CD8-positive, alpha-beta memory T cell (primary cell): ENCODE results near the gene ITPR2. TPM values are rescaled to one million over a fixed set of nuclear protein-coding genes. Genes with fewer than 3 reads are reported as not detected.
"Not testable (repeated sequence)": the region's sequence is repeated elsewhere in the genome, so short reads cannot be mapped to it uniquely, and the experiment has no call there.

Experiments
- CTCF ChIA-PET: fragments of 350-600 bp; sonication (Branson Sonifier 250); formaldehyde crosslinking; loops from one replicate; lab custom pipeline; 2021; ENCODE audit warnings: antibody characterized with exemption; lab: Charles Lee
- POLR2A ChIA-PET: fragments of 350-600 bp; sonication (Branson Sonifier 250); formaldehyde crosslinking; loops from one replicate; lab custom pipeline; 2021; ENCODE audit warnings: antibody characterized with exemption; lab: Charles Lee
- DNase-seq, 5 donors: peaks; one replicate each; pipeline versions ENCODE4 v3.0.0 to v3.0.0-alpha.2; 2020 to 2022; ENCODE audit warnings: mixed read lengths in 1 of 5
- H3K27ac ChIP-seq: one replicate; pipeline ENCODE4 v1.7.0; 2013; ENCODE audit warnings: low read depth, mild to moderate bottlenecking, low read length, moderate library complexity
- H3K27me3 ChIP-seq: 2 replicates; pipeline ENCODE4 v1.7.0; 2013; ENCODE audit warnings: low read length, mild to moderate bottlenecking; ENCODE audit not compliant: insufficient read depth, poor library complexity, severe bottlenecking
- H3K36me3 ChIP-seq: 2 replicates; pipeline ENCODE4 v1.7.0; 2013; ENCODE audit warnings: mild to moderate bottlenecking, low read length, moderate library complexity; ENCODE audit not compliant: insufficient read depth
- H3K4me1 ChIP-seq: 2 replicates; pipeline ENCODE4 v1.7.0; 2013; ENCODE audit warnings: mild to moderate bottlenecking, low read length, moderate library complexity; ENCODE audit not compliant: insufficient read depth
- H3K4me3 ChIP-seq: 2 replicates; pipeline ENCODE4 v1.7.0; 2013; ENCODE audit warnings: mild to moderate bottlenecking, low read length
- H3K9me3 ChIP-seq: 2 replicates; pipeline ENCODE4 v1.7.0; 2013; ENCODE audit warnings: mild to moderate bottlenecking, low read length
- H3K27ac Mint-ChIP-seq, 8 donors: one replicate each; pipeline ENCODE4 v1.8.0; 2020 to 2021; ENCODE audit warnings: mixed read lengths in 8 of 8, mild to moderate bottlenecking in 6 of 8, inconsistent platforms in 3 of 8, moderate library complexity in 3 of 8
- H3K27me3 Mint-ChIP-seq, 2 donors: one replicate each; pipeline ENCODE4 v1.8.0; 2020 to 2021; ENCODE audit warnings: mixed read lengths in 2 of 2, mild to moderate bottlenecking in 1 of 2, moderate library complexity in 1 of 2
- H3K36me3 Mint-ChIP-seq, 3 donors: one replicate each; pipeline ENCODE4 v1.8.0; 2020 to 2021; ENCODE audit warnings: mixed read lengths in 3 of 3, inconsistent platforms in 1 of 3, mild to moderate bottlenecking in 1 of 3
- H3K4me1 Mint-ChIP-seq, 3 donors: one replicate each; pipeline ENCODE4 v1.8.0; 2020 to 2021; ENCODE audit warnings: mixed read lengths in 3 of 3, inconsistent platforms in 1 of 3, mild to moderate bottlenecking in 1 of 3
- H3K4me3 Mint-ChIP-seq, 7 donors: one replicate each; pipeline ENCODE4 v1.8.0; 2020 to 2021; ENCODE audit warnings: mixed read lengths in 7 of 7, mild to moderate bottlenecking in 6 of 7, moderate library complexity in 4 of 7, inconsistent platforms in 2 of 7
- H3K9me3 Mint-ChIP-seq, 5 donors: one replicate each; pipeline ENCODE4 v1.8.0; 2020 to 2022; ENCODE audit warnings: mixed read lengths in 5 of 5, mild to moderate bottlenecking in 3 of 5, moderate library complexity in 2 of 5, inconsistent platforms in 1 of 5
- polyA plus RNA-seq: library from polyadenylated mRNA; unstranded; fragments of 300-500 nt; fragmentation: Illumina TruSeq; gene quantifications from one replicate; pipeline ENCODE4 v1.2.3, GENCODE V29; 2021
- total RNA-seq, 2 experiments: library from RNA; stranded (reverse); gene quantifications; one replicate each; pipeline ENCODE4 v1.2.3, GENCODE V29; 2021

The ITPR2 gene
- total and polyA plus RNA-seq, 3 experiments from 2014 or later, result 13.0 to 29.4 (median 24.0) TPM

- peaks cover 0 to 15% (median 0%) of the 10 kb centered on the region in 3 donors for H3K36me3 Mint-ChIP-seq
Observed at GRCh38 chr12:26834503-26835060, 1.6 kb upstream of the ITPR2 start.

GRCh38 chr12:26833743-26834490 is 923 bp upstream of the ITPR2 start:
- peak in 3 of 5 donors; percentile 10 to 65 (median 32) for DNase-seq
- H3K36me3 Mint-ChIP-seq, result peaks cover 0 to 15% (median 0%) of the 10 kb centered on the region in 3 donors
- ChIA-PET CTCF (interaction anchor here (1.0 to 2.8 kb wide), 16 partner anchors 9 to 472 kb away, joined by 3 to 15 read pairs (median 6); partner anchors contain the start of genes MED21 and TM7SF3), POLR2A (interaction anchor here (0.6 to 3.1 kb wide), 5 partner anchors 58 to 1357 kb away, joined by 3 to 19 read pairs (median 8); partner anchors contain the start of genes CCDC91, MED21 and TM7SF3)
- H3K4me1 Mint-ChIP-seq, result peaks cover 35 to 42% (median 42%) of the 10 kb centered on the region in 3 donors
- no peaks in the 10 kb centered on the region for H3K9me3 Mint-ChIP-seq
- H3K9me3 ChIP-seq, result no peaks in the 10 kb centered on the region
- no peaks in the 10 kb centered on the region for H3K27me3 ChIP-seq
- H3K27ac Mint-ChIP-seq, result peak overlapping the region; percentile 52 to 97 (median 86)
- H3K4me1 ChIP-seq, result peaks cover 20% of the 10 kb centered on the region
- no peak overlapping the region for H3K27ac ChIP-seq
- peak overlapping the region; percentile 88 to 100 (median 96) for H3K4me3 Mint-ChIP-seq
- H3K4me3 ChIP-seq, result peak overlapping the region; percentile 79
- no peaks in the 10 kb centered on the region for H3K36me3 ChIP-seq
- H3K27me3 Mint-ChIP-seq, result no peaks in the 10 kb centered on the region

More at GRCh38 chr12:26834503-26835060, 1.6 kb upstream of the ITPR2 start:
- H3K27me3 ChIP-seq, H3K27me3 Mint-ChIP-seq, DNase-seq, H3K36me3 ChIP-seq, H3K4me3 ChIP-seq, H3K27ac ChIP-seq, H3K9me3 Mint-ChIP-seq, H3K9me3 ChIP-seq: not testable (repeated sequence)
- H3K4me1 ChIP-seq, result peaks cover 20% of the 10 kb centered on the region
- peak overlapping the region in 6 of 7 donors; percentile 5 to 100 (median 92) for H3K4me3 Mint-ChIP-seq
- POLR2A ChIA-PET, result interaction anchor here (2.5 to 3.1 kb wide), 2 partner anchors 181 to 188 kb away, joined by 8 to 19 read pairs; partner anchors contain the start of gene MED21
- peak overlapping the region in 2 of 8 donors; percentile 76 to 97 for H3K27ac Mint-ChIP-seq
- CTCF ChIA-PET, result interaction anchor here (1.1 to 2.6 kb wide), 4 partner anchors 8 to 181 kb away, joined by 7 to 12 read pairs (median 7); no protein-coding TSS in a partner anchor
- peaks cover 30 to 35% (median 35%) of the 10 kb centered on the region in 3 donors for H3K4me1 Mint-ChIP-seq

- Mint-ChIP-seq H3K27me3 (no peaks in the 10 kb centered on the region), H3K4me3 (peak overlapping the region; percentile 94 to 100 (median 97)), H3K27ac (peak overlapping the region; percentile 90 to 100 (median 98)), H3K9me3 (no peaks in the 10 kb centered on the region), H3K4me1 (peaks cover 46 to 59% (median 57%) of the 10 kb centered on the region in 3 donors), H3K36me3 (peaks cover 0 to 15% (median 3%) of the 10 kb centered on the region in 3 donors)
- Histone ChIP-seq H3K27me3 (no peaks in the 10 kb centered on the region), H3K36me3 (no peaks in the 10 kb centered on the region), H3K4me1 (peaks cover 20% of the 10 kb centered on the region), H3K9me3 (no peaks in the 10 kb centered on the region), H3K27ac (peak overlapping the region; percentile 85), H3K4me3 (peak overlapping the region; percentile 72)
- CTCF ChIA-PET, result interaction anchor here (0.6 to 2.8 kb wide), 16 partner anchors 9 to 474 kb away, joined by 3 to 15 read pairs (median 5); partner anchors contain the start of gene TM7SF3
- peak; percentile 40 to 76 (median 69) for DNase-seq
- POLR2A ChIA-PET, result interaction anchor here (0.7 to 3.1 kb wide), 8 partner anchors 15 to 1780 kb away, joined by 3 to 19 read pairs (median 5); partner anchors contain the start of genes INTS13, MED21, STK38L and TM7SF3
Observed at GRCh38 chr12:26831951-26832821, 808 bp downstream of the ITPR2 start.

GRCh38 chr12:26830783-26831551 is 2.0 kb downstream of the ITPR2 start:
- H3K27ac ChIP-seq, result no peak overlapping the region
- Mint-ChIP-seq H3K27me3 (no peaks in the 10 kb centered on the region), H3K27ac (peak overlapping the region in 7 of 8 donors; percentile 3 to 97 (median 56)), H3K4me3 (peak overlapping the region; percentile 21 to 77 (median 64)), H3K36me3 (peaks cover 0 to 15% (median 3%) of the 10 kb centered on the region in 3 donors), H3K9me3 (no peaks in the 10 kb centered on the region), H3K4me1 (peaks cover 58 to 69% (median 68%) of the 10 kb centered on the region in 3 donors)
- no peaks in the 10 kb centered on the region for H3K36me3 ChIP-seq
- H3K4me3 ChIP-seq, result no peak overlapping the region
- no peak for DNase-seq
- POLR2A ChIA-PET, result no interaction called here
- H3K4me1 ChIP-seq, result peaks cover 20% of the 10 kb centered on the region
- CTCF ChIA-PET, result interaction anchor here (2.7 kb wide), 1 partner anchor 54 kb away, joined by 13 read pairs; no protein-coding TSS in a partner anchor
- H3K9me3 ChIP-seq, result no peaks in the 10 kb centered on the region
- no peaks in the 10 kb centered on the region for H3K27me3 ChIP-seq

GRCh38 chr12:26830363-26830762 is 2.6 kb downstream of the ITPR2 start:
- DNase-seq, result no peak
- no peaks in the 10 kb centered on the region for H3K36me3 ChIP-seq
- ChIA-PET POLR2A (no interaction called here), CTCF (interaction anchor here (2.7 kb wide), 1 partner anchor 54 kb away, joined by 13 read pairs; no protein-coding TSS in a partner anchor)
- Mint-ChIP-seq H3K4me3 (peak overlapping the region in 6 of 7 donors; percentile 21 to 77 (median 56)), H3K4me1 (peaks cover 64 to 75% (median 73%) of the 10 kb centered on the region in 3 donors), H3K27ac (peak overlapping the region in 4 of 8 donors; percentile 3 to 97 (median 62)), H3K27me3 (no peaks in the 10 kb centered on the region), H3K36me3 (peaks cover 0 to 15% (median 3%) of the 10 kb centered on the region in 3 donors), H3K9me3 (no peaks in the 10 kb centered on the region)
- H3K27ac ChIP-seq, result no peak overlapping the region
- H3K4me3 ChIP-seq, result no peak overlapping the region
- no peaks in the 10 kb centered on the region for H3K27me3 ChIP-seq
- H3K4me1 ChIP-seq, result peaks cover 20% of the 10 kb centered on the region
- H3K9me3 ChIP-seq, result no peaks in the 10 kb centered on the region

GRCh38 chr12:26828280-26829073 is 4.5 kb downstream of the ITPR2 start:
- H3K9me3 Mint-ChIP-seq, result no peaks in the 10 kb centered on the region
- Histone ChIP-seq H3K36me3 (no peaks in the 10 kb centered on the region), H3K27me3 (no peaks in the 10 kb centered on the region), H3K27ac (no peak overlapping the region), H3K4me3 (no peak overlapping the region), H3K9me3 (no peaks in the 10 kb centered on the region), H3K4me1 (peaks cover 12% of the 10 kb centered on the region)
- no peaks in the 10 kb centered on the region for H3K27me3 Mint-ChIP-seq
- peaks cover 59 to 74% (median 67%) of the 10 kb centered on the region in 3 donors for H3K4me1 Mint-ChIP-seq
- H3K36me3 Mint-ChIP-seq, result peaks cover 0 to 9% (median 4%) of the 10 kb centered on the region in 3 donors
- peak overlapping the region in 2 of 8 donors; percentile 9 to 20 for H3K27ac Mint-ChIP-seq
- ChIA-PET CTCF (no interaction called here), POLR2A (no interaction called here)
- DNase-seq, result no peak
- H3K4me3 Mint-ChIP-seq, result no peak overlapping the region
